ENCODE results near the gene TPR.
A peak's percentile ranks its signal among the peaks of the same experiment; 100 is the strongest.
"Not testable (repeated sequence)": the region's sequence is repeated elsewhere in the genome, so short reads cannot be mapped to it uniquely, and the experiment has no call there.

TPR gene

GRCh38 chr1:186375152-186375928, at the start of gene TPR, which contains the start of gene ODR4:
Gene TPR, minus strand, starts transcription at chr1:186375253. Its CDS starts 225 bp downstream, at chr1:186375028.
Gene ODR4, plus strand, starts transcription at chr1:186375838. Its CDS starts 3,948 bp downstream, at chr1:186379786.
- DNase-seq (ENCODE audit: low read depth in 2 of 2), result peak; percentile 92 to 93

GRCh38 chr1:186424539-186424938, 49.5 kb upstream of the TPR start:
- no peak for DNase-seq (ENCODE audit: low read depth in 2 of 2)

- no peak for DNase-seq (ENCODE audit: low read depth in 2 of 2)
Observed at GRCh38 chr1:186421446-186421845, 46.4 kb upstream of the TPR start.

GRCh38 chr1:186420923-186421322, 45.9 kb upstream of the TPR start:
- DNase-seq (ENCODE audit: low read depth in 2 of 2), result no peak

GRCh38 chr1:186420311-186420710, 45.3 kb upstream of the TPR start:
- DNase-seq (ENCODE audit: low read depth in 2 of 2), result no peak

GRCh38 chr1:186418503-186418902, 43.5 kb upstream of the TPR start:
- DNase-seq (ENCODE audit: low read depth in 2 of 2), result no peak

GRCh38 chr1:186413319-186413718, 38.3 kb upstream of the TPR start:
- DNase-seq (ENCODE audit: low read depth in 2 of 2), result no peak

- no peak for DNase-seq (ENCODE audit: low read depth in 2 of 2)
Observed at GRCh38 chr1:186409091-186409490, 34.0 kb upstream of the TPR start.

- no peak for DNase-seq (ENCODE audit: low read depth in 2 of 2)
Observed at GRCh38 chr1:186404454-186405051, 29.5 kb upstream of the TPR start.

GRCh38 chr1:186403632-186404031, 28.6 kb upstream of the TPR start:
- no peak for DNase-seq (ENCODE audit: low read depth in 2 of 2)

GRCh38 chr1:186401446-186401845, 26.4 kb upstream of the TPR start:
- DNase-seq (ENCODE audit: low read depth in 2 of 2), result not testable (repeated sequence)

- not testable (repeated sequence) for DNase-seq (ENCODE audit: low read depth in 2 of 2)
Observed at GRCh38 chr1:186392711-186393110, 17.7 kb upstream of the TPR start.

GRCh38 chr1:186391841-186392240, 16.8 kb upstream of the TPR start:
- DNase-seq (ENCODE audit: low read depth in 2 of 2), result no peak

- DNase-seq (ENCODE audit: low read depth in 2 of 2), result no peak
Observed at GRCh38 chr1:186390925-186391324, 15.9 kb upstream of the TPR start.

- DNase-seq (ENCODE audit: low read depth in 2 of 2), result no peak
Observed at GRCh38 chr1:186386725-186387383, 11.8 kb upstream of the TPR start.

GRCh38 chr1:186375929-186376319, 871 bp upstream of the TPR start:
- DNase-seq (ENCODE audit: low read depth in 2 of 2), result no peak

- DNase-seq (ENCODE audit: low read depth in 2 of 2), result peak; percentile 11 to 12
Observed at GRCh38 chr1:186374303-186375151, 526 bp downstream of the TPR start.

GRCh38 chr1:186347837-186348691, 27.0 kb downstream of the TPR start:
- DNase-seq (ENCODE audit: low read depth in 2 of 2), result not testable (repeated sequence)

GRCh38 chr1:186340772-186341171, 34.3 kb downstream of the TPR start:
- DNase-seq (ENCODE audit: low read depth in 2 of 2), result no peak

- DNase-seq (ENCODE audit: low read depth in 2 of 2), result no peak
Observed at GRCh38 chr1:186337554-186337953, 37.5 kb downstream of the TPR start.

GRCh38 chr1:186330758-186331157, 44.3 kb downstream of the TPR start:
- DNase-seq (ENCODE audit: low read depth in 2 of 2), result no peak
